ENCODE measurements around the gene TLE3. TPM values are rescaled to one million over a fixed set of nuclear protein-coding genes. Genes with fewer than 3 reads are reported as not detected.

TLE3 gene
- total RNA-seq, 1 donor from 2014 or later, result 124 TPM

GRCh38 chr15:70034141-70034540 lies 63.6 kb downstream of the TLE3 start:
- H3K36me3 Mint-ChIP-seq (ENCODE audit: insufficient read depth), result no peaks in the 10 kb centered on the region
- H3K27ac Mint-ChIP-seq, result no peak overlapping the region
- DNase-seq (ENCODE audit: low spot score, unreplicated experiment), result no peak
- H3K4me1 Mint-ChIP-seq (ENCODE audit: low read depth), result no peaks in the 10 kb centered on the region
- H3K4me3 Mint-ChIP-seq (ENCODE audit: low read depth), result no peak overlapping the region
- no peak for TF ChIP-seq CTCF (IDR thresholded peaks at IDR 0.05; ENCODE audit: unreplicated experiment)
- peaks cover 59% of the 10 kb centered on the region for H3K27me3 Mint-ChIP-seq
- no peaks in the 10 kb centered on the region for H3K9me3 Mint-ChIP-seq (ENCODE audit: low read depth)

GRCh38 chr15:70033529-70034140 lies 64.1 kb downstream of the TLE3 start:
- TF ChIP-seq CTCF (IDR thresholded peaks at IDR 0.05; ENCODE audit: unreplicated experiment), result no peak
- DNase-seq (ENCODE audit: low spot score, unreplicated experiment), result no peak
- Mint-ChIP-seq H3K9me3 (ENCODE audit: low read depth) (no peaks in the 10 kb centered on the region), H3K4me1 (ENCODE audit: low read depth) (no peaks in the 10 kb centered on the region), H3K4me3 (ENCODE audit: low read depth) (no peak overlapping the region), H3K27me3 (peaks cover 63% of the 10 kb centered on the region), H3K27ac (no peak overlapping the region), H3K36me3 (ENCODE audit: insufficient read depth) (no peaks in the 10 kb centered on the region)

GRCh38 chr15:70033109-70033508 lies 64.6 kb downstream of the TLE3 start:
- peaks cover 63% of the 10 kb centered on the region for H3K27me3 Mint-ChIP-seq
- DNase-seq (ENCODE audit: low spot score, unreplicated experiment), result no peak
- no peak overlapping the region for H3K27ac Mint-ChIP-seq
- no peak overlapping the region for H3K4me3 Mint-ChIP-seq (ENCODE audit: low read depth)
- no peak for TF ChIP-seq CTCF (IDR thresholded peaks at IDR 0.05; ENCODE audit: unreplicated experiment)
- no peaks in the 10 kb centered on the region for H3K4me1 Mint-ChIP-seq (ENCODE audit: low read depth)
- H3K9me3 Mint-ChIP-seq (ENCODE audit: low read depth), result no peaks in the 10 kb centered on the region
- H3K36me3 Mint-ChIP-seq (ENCODE audit: insufficient read depth), result no peaks in the 10 kb centered on the region

GRCh38 chr15:70032509-70032908 lies 65.2 kb downstream of the TLE3 start:
- H3K4me3 Mint-ChIP-seq (ENCODE audit: low read depth), result no peak overlapping the region
- no peaks in the 10 kb centered on the region for H3K9me3 Mint-ChIP-seq (ENCODE audit: low read depth)
- TF ChIP-seq CTCF (IDR thresholded peaks at IDR 0.05; ENCODE audit: unreplicated experiment), result no peak
- H3K36me3 Mint-ChIP-seq (ENCODE audit: insufficient read depth), result no peaks in the 10 kb centered on the region
- DNase-seq (ENCODE audit: low spot score, unreplicated experiment), result no peak
- peaks cover 67% of the 10 kb centered on the region for H3K27me3 Mint-ChIP-seq
- no peak overlapping the region for H3K27ac Mint-ChIP-seq
- no peaks in the 10 kb centered on the region for H3K4me1 Mint-ChIP-seq (ENCODE audit: low read depth)

- H3K36me3 Mint-ChIP-seq (ENCODE audit: insufficient read depth), result no peaks in the 10 kb centered on the region
- no peaks in the 10 kb centered on the region for H3K9me3 Mint-ChIP-seq (ENCODE audit: low read depth)
- no peak overlapping the region for H3K4me3 Mint-ChIP-seq (ENCODE audit: low read depth)
- no peaks in the 10 kb centered on the region for H3K4me1 Mint-ChIP-seq (ENCODE audit: low read depth)
- no peak overlapping the region for H3K27ac Mint-ChIP-seq
- no peak for TF ChIP-seq CTCF (IDR thresholded peaks at IDR 0.05; ENCODE audit: unreplicated experiment)
- peaks cover 67% of the 10 kb centered on the region for H3K27me3 Mint-ChIP-seq
- DNase-seq (ENCODE audit: low spot score, unreplicated experiment), result no peak
These were observed 66.0 kb downstream of the TLE3 start for GRCh38 chr15:70031713-70032112.
